ENCODE data around the gene LAMC3.
"Not testable (repeated sequence)": the region's sequence is repeated elsewhere in the genome, so short reads cannot be mapped to it uniquely, and the experiment has no call there.

Gene LAMC3

DNA sequence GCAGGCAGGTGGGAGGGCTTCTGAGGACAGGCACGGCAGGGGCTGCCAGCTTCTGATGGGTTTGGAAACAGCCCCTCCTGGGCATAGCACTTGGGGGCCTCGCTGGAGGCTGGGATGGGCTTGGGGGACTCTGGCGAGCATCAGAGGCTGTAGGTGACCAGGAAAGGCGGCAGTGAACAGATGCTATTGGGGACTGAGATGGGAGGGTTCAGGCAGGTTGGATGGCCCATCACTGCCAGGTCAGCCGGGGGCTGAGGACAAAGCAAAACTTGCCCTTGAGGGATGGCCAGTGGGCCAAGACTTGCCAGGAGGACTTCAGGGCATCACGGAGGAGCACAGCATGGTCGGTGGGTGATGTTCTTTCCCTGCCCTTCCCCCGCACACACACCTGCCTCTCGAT is 94.0 kb downstream of the LAMC3 start:
- DNase-seq, result no peak

DNA sequence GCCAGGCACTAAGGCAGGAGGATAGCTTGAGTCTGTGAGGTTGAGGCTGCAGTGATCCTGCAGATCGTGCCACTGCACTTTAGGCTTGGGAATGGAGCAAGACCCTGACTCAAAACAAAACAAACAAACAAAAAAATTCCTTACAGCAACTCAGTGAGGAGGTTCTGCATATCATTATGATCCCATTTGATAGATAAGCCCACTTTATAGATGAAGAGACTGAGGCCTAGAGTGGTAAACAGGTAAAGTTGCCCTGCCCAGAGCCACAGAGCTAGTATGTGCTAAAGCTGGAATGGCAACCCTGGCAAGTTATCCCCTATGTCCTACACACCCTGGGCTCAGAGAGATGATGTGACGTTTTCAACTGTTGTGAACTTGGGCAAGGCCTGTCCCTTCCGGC is 94.6 kb downstream of the LAMC3 start:
- no peak for DNase-seq

- DNase-seq, result no peak
These were observed 95.2 kb downstream of the LAMC3 start for GRCh38 chr9:131104016-131104740.

DNA sequence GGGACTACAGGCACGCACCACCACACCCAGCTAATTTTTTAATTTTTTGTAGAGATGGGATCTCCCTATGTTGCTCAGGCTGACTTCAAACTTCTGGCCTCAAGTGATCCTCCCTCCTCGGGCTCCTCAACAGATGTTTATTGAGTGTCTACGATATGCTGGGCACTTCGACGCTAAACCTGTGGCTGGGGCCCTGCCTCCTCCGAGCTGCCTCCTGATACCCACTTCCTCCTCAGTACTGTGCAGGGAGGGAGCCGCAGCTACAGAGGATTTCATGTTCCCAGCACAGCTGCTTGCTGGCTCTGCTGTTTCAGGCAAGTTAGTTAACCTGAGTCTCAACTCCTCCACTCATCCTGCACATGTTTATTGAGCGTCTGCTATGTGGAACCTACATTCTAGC is 97.0 kb downstream of the LAMC3 start:
- DNase-seq, result no peak

- no peak for DNase-seq
These were observed 98.8 kb downstream of the LAMC3 start for GRCh38 chr9:131107760-131108159.

GRCh38 chr9:131111186-131111853 is 102.3 kb downstream of the LAMC3 start:
- peak; percentile 52 for DNase-seq

DNA sequence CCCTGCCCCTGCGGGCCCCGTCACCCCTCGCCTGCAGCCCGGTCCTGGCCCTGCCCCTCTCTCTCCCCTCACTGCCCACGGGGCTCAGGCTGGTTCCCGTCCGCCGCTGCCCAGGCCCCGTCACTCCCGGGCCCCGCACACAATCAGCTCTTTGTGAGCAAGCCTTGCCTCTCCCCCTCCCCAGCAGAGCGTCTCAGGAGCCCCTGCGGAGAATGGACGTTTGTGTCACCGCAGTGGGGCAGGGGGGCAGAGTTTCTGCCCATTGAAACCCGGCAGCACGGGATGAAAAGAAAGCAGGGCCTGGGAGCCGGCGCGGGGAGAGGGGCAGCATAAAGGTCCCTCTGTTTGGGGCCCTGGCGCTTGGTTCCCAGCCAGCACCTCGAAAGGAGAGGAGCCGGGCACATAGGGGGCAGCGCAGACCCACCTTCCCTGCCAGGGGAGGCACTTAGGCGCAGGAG is 102.9 kb downstream of the LAMC3 start:
- no peak for DNase-seq

DNA sequence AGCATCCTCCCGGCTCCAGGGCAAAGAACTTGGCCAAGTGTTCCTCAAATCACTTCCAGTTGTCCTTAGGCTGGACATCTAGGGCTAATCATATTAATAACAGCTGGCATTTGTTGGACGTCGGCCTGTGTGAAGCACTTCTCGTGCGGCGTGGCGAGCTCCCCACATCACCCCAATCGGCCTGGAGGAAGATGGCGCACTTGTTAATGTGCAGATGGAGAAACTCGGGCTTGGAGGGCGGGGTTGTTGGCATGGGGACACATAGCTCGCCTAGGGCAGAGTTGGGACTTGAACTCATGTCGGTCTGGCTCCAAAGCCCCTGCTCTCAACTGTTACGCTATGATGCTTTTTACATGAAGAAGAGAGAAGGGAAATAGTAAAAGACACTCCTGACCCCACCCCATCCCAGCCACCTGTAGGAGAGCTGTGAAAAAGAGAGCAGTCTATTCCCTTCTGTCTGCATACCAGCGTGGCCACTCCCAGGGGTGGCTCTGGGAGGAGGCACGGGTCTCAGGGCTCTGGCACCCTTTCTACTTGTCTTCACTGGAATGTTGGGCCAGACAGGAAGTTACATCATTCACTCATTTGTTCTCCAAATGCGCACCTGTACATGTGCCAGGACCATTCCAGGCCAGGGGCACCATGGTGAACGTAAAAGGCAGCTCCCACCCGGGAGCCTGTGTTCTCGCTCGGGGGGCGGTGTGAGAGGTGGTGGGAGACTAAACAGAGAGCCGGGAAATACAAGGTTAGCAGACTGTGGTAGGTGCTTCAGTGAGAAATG is 103.6 kb downstream of the LAMC3 start:
- DNase-seq, result no peak

- DNase-seq, result no peak
These were observed 104.7 kb downstream of the LAMC3 start for GRCh38 chr9:131113655-131114054.

DNA sequence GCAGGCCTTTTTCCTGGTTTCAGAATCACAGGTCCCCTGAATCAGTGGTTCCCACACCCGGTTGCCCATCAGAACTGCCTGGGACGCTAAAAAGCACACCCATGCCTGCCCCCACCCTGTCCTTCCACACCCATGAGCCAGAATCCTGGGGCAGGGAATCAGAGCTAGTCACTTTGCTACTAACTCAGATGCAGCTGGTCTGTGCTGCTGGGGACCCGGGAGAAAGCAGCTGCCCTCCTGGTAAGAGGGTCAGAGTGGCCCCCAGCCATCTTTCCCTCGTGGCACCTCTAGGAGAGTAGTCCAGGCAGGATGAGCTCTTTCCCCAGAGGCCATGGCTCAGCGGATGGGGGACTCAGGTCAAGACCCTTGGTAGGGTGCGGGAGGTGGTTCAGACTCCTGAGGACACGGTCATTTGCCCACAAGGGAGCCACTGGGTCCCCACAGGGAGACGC is 105.1 kb downstream of the LAMC3 start:
- DNase-seq, result no peak

DNA sequence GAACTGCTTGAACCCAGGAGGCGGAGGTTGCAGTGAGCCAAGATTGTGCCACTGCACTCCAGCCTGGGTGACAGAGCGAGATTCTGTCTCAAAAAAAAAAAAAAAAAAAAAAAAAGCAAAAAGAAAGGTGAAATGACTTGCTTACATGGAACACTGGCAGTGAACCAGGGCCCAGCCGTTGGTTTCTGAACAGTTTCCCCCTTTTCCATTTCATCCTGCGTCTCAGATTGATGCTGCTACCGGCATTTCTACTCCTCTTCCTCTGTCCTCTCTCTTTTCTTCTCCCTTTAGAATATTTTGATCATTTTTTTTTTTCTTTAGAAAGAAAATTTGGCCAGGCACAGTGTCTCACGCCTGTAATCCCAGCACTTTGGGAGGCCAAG is 106.4 kb downstream of the LAMC3 start:
- DNase-seq, result not testable (repeated sequence)

DNA sequence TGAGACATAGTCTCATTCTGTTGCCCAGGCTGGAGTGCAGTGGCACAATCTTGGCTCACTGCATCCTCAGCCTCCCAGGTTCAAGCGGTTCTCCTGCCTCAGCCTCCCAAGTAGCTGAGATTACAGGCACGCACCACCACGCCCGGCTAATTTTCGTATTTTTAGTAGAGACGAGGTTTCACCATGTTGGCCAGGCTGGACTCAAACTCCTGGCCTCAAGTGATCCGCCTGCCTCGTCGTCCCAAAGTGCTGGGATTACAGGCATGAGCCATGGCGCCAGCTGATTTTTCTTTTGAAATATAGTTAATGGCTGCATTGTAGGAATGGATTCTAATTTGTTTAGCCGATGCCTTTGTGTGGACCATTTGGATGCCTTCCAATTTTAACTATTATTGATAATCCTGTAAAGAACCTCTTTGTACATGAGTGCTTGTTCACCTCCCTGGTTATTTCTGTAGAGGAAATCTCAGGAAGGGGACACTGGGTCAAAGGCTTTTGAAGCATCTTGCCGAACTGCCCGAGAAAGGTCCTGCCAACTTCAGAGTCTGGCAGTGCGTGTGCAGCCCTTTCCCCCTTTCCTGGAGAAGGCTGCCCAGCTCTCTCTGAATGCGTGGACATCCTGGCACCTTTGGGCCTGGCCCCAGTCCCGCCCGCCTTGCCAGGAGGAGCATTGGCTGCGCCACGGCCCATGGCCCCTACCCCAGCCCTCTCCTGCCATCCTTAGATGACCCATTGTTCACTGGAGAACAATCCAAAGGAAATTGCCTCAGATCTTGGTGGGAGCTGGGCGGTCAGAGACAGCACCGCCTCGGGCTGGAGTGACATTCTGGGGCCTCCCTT is 107.5 kb downstream of the LAMC3 start:
- no peak for DNase-seq

- no peak for DNase-seq
These were observed 108.3 kb downstream of the LAMC3 start for GRCh38 chr9:131117121-131117761.

- no peak for DNase-seq
These were observed 108.8 kb downstream of the LAMC3 start for GRCh38 chr9:131117762-131118145.

DNA sequence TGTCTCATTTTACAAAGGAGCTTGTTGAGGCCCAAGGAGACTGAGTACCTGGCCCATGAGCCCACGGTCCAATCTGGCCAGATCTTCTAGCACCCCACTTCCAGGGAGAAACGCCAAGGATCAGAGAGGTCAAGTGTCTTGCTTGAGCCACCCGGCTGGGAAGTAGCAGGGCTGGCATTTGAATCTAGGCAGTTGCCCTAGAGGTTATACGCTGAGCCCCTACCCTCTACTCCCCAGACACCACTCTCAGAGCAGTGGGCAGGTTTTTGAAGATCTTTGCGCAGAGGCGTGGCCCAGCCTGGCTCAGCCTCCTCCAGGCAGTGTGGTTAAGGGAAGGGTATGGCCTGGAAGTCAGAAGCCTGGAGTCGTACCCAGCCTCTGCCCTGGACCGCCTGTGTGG is 110.6 kb downstream of the LAMC3 start:
- DNase-seq, result no peak

DNA sequence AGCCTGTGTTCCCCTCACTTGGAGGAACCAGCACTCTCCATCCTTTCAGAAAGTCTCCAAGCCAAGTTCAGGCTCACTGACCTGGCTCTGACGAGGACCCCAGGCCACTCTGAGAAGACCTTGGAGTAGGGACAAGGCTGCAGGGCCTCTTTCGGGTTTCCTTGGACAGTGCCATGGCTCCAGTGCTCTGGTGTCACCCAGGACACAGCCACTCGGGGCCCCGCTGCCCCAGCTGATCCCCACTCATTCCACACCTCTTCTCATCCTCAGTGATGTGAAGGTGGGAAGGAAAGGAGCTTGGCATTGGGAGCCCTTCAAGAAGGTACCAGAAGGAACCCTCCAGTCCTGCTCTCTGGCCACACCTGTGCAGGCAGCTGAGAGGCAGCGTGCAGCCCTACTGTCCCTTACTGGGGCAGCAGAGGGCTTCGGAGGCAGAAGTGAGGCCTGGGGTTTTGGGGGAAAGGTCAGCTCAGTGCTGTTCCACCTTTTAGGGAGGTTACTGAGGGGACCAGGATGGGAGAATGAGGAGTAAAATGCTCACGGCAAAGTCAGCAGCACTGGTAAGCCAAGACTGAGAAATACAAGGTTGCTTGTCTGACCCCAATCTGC is 111.8 kb downstream of the LAMC3 start:
- DNase-seq, result no peak

DNA sequence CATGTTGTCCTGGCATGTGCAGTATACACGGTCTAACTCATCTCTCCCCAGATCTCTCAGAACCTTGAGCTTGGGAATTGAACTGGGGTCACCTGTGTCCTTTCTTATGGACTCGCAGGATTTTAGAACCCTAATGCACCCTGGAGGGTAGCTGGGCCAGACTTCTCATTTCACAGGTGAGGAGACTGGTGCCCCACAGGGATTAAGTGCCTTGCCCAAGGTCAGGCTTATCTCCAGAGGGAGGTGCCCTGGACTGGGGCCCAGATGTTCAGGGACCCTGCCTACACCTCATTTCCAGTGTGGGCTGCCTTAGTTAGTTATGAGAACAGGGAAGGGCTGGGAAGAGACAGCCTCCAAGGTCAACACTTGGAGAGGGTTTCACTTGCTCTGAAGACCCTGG is 112.4 kb downstream of the LAMC3 start:
- DNase-seq, result no peak

- no peak for DNase-seq
These were observed 113.2 kb downstream of the LAMC3 start for GRCh38 chr9:131122158-131122557.

DNA sequence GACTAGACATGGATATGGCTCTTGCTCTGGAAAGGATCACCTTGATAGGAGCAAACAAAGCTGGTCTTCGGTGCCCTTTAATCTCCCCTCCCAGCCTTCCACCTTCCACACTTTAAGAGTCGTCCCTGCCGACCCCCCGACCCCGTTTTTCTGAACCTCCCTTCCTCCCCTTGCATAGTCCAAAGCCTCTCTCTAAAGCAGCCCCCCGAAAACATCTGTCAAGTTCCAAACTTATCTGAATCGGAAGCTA is 116.0 kb downstream of the LAMC3 start:
- no peak for DNase-seq

GRCh38 chr9:131125288-131126058 is 116.5 kb downstream of the LAMC3 start, which contains the start of gene NUP214:
NUP214 (plus strand) TSS chr9:131125586; CDS start chr9:131125705, 119 bp downstream.
- peak; percentile 97 for DNase-seq

DNA sequence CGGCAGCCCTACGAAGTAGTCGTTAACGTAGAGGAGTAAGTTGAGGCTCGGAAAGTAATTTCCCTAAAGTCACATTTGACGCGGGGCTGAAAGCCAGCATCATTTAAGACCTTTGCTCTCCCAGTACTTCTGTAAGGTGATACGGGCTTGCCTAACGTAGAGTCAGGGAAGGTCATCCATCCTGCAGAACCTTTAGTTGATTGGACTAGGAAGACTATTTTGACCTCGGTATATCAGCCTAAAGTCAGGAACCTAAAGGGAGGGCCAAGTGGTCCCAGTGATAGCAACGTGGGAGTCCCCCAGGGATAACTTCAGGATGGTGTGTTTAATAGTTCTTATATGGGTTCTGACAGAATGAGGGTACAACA is 117.1 kb downstream of the LAMC3 start:
- no peak for DNase-seq
